ENCODE data around the gene SLC31A1. TPM values are rescaled to one million over a fixed set of nuclear protein-coding genes. Genes with fewer than 3 reads are reported as not detected.

SLC31A1 gene
- total RNA-seq, 4 donors from 2014 or later = 8.3 to 10.8 (median 8.9) TPM

- Histone ChIP-seq H3K27ac (replicated peaks in 1 of 4) (no peak overlapping the region), H3K4me3 (no peak overlapping the region), H3K36me3 (peaks cover 58 to 76% (median 73%) of the 10 kb centered on the region in 4 donors), H3K27me3 (no peaks in the 10 kb centered on the region), H3K9me3 (no peaks in the 10 kb centered on the region), H3K4me1 (peaks cover 0 to 4% (median 0%) of the 10 kb centered on the region in 4 donors)
- no peak for DNase-seq (ENCODE audit: extremely low spot score)
- 91% methylated on average over 4 of the region's 4 CpGs for WGBS
- intact Hi-C loops (cut with DNase I) = no loop called here
- TF ChIP-seq EP300 (IDR thresholded peaks at IDR 0.05) (no peak), CTCF (IDR thresholded peaks at IDR 0.05) (no peak), POLR2AphosphoS5 (IDR thresholded peaks at IDR 0.05) (no peak), POLR2A (IDR thresholded peaks at IDR 0.05; ENCODE audit: low read depth) (no peak)
Observed at GRCh38 chr9:113267911-113268566, 46.7 kb downstream of the SLC31A1 start.

GRCh38 chr9:113269355-113269754 lies 48.0 kb downstream of the SLC31A1 start:
- Histone ChIP-seq H3K27ac (replicated peaks in 1 of 4) (no peak overlapping the region), H3K36me3 (peaks cover 59 to 76% (median 72%) of the 10 kb centered on the region in 4 donors), H3K4me3 (no peak overlapping the region), H3K4me1 (peaks cover 6 to 11% (median 9%) of the 10 kb centered on the region in 4 donors), H3K9me3 (no peaks in the 10 kb centered on the region), H3K27me3 (no peaks in the 10 kb centered on the region)
- intact Hi-C loops (cut with DNase I) = no loop called here
- WGBS = 86% methylated on average over 2 of the region's 2 CpGs
- TF ChIP-seq POLR2AphosphoS5 (IDR thresholded peaks at IDR 0.05) (no peak), EP300 (IDR thresholded peaks at IDR 0.05) (no peak), POLR2A (IDR thresholded peaks at IDR 0.05; ENCODE audit: low read depth) (no peak), CTCF (IDR thresholded peaks at IDR 0.05) (no peak)
- DNase-seq (ENCODE audit: extremely low spot score) = no peak

GRCh38 chr9:113269871-113270270 lies 48.5 kb downstream of the SLC31A1 start:
- 89% methylated on average over 2 of the region's 2 CpGs for WGBS
- Histone ChIP-seq H3K27me3 (no peaks in the 10 kb centered on the region), H3K36me3 (peaks cover 59 to 76% (median 71%) of the 10 kb centered on the region in 4 donors), H3K9me3 (no peaks in the 10 kb centered on the region), H3K27ac (replicated peaks in 1 of 4) (no peak overlapping the region), H3K4me3 (no peak overlapping the region), H3K4me1 (peaks cover 8 to 16% (median 13%) of the 10 kb centered on the region in 4 donors)
- DNase-seq (ENCODE audit: extremely low spot score) = no peak
- intact Hi-C loops (cut with DNase I) = loop anchor here (5.0 kb wide), 3 partner anchors 48 to 387 kb away; partner anchors contain the start of genes FKBP15 and SLC31A1
- TF ChIP-seq POLR2A (IDR thresholded peaks at IDR 0.05; ENCODE audit: low read depth) (no peak), POLR2AphosphoS5 (IDR thresholded peaks at IDR 0.05) (no peak), CTCF (IDR thresholded peaks at IDR 0.05) (no peak), EP300 (IDR thresholded peaks at IDR 0.05) (no peak)

- no peak for DNase-seq (ENCODE audit: extremely low spot score)
- H3K4me1 ChIP-seq = peaks cover 30 to 43% (median 33%) of the 10 kb centered on the region in 4 donors
- peak overlapping the region; percentile 93 to 98 (median 94) for H3K27ac ChIP-seq (replicated peaks in 1 of 4)
- TF ChIP-seq POLR2AphosphoS5 (IDR thresholded peaks at IDR 0.05) (no peak), CTCF (IDR thresholded peaks at IDR 0.05) (peak; percentile 66 to 71 (median 70))
- 0% methylated on average over 15 of the region's 15 CpGs for WGBS
- H3K9me3 ChIP-seq = no peaks in the 10 kb centered on the region
- H3K4me3 ChIP-seq = peak overlapping the region; percentile 68 to 90 (median 82)
- no peaks in the 10 kb centered on the region for H3K27me3 ChIP-seq
- H3K36me3 ChIP-seq = peaks cover 44 to 67% (median 57%) of the 10 kb centered on the region in 4 donors
- intact Hi-C loops (cut with DNase I) = loop anchor here (2.0 to 5.0 kb wide), 4 partner anchors 52 to 383 kb away; partner anchors contain the start of genes FKBP15, SLC31A1 and WDR31
Observed at GRCh38 chr9:113274474-113275156, 53.3 kb downstream of the SLC31A1 start.

Measured in esophagus muscularis mucosa (tissue), 4 donors.